Glomerular endothelial cell (primary cell): Measurements from ENCODE around the gene TMEM163. TPM values are rescaled to one million over a fixed set of nuclear protein-coding genes. Genes with fewer than 3 reads are reported as not detected.
"Not testable (repeated sequence)": the region's sequence is repeated elsewhere in the genome, so short reads cannot be mapped to it uniquely, and the experiment has no call there.

Experiments
- DNase-seq: peaks from one replicate; pipeline ENCODE4 v3.0.0-alpha.2; 2011; ENCODE audit warnings: low read depth, low spot score; ENCODE audit errors: extremely low read depth
- total RNA-seq: library from RNA; depleted of rRNA; stranded (reverse); fragments of >200 nt; gene quantifications from 2 replicates; pipeline ENCODE4 v1.2.3, GENCODE V29; 2015

Gene TMEM163
- total RNA-seq, 1 donor from 2014 or later, result 3.2 TPM

DNA sequence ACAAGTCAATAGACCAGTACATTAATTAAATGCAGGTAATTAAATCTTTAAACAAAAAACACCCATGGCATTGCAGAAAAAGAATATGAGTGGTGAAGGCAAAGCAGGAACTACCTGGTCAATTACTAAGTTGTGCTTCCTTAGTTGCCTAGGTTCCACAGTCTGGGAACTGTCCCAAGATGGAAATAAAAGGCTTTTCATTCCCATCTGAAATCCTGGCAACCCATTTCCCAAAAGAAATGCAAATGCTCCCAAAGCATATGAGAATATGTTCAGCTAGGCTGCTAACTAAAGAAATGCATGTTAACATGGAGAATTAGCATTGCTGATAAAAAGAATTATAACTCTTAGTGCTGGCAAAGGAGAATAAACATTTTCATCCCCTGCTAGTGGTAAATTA lies 177.8 kb downstream of the TMEM163 start:
- DNase-seq, result no peak

DNA sequence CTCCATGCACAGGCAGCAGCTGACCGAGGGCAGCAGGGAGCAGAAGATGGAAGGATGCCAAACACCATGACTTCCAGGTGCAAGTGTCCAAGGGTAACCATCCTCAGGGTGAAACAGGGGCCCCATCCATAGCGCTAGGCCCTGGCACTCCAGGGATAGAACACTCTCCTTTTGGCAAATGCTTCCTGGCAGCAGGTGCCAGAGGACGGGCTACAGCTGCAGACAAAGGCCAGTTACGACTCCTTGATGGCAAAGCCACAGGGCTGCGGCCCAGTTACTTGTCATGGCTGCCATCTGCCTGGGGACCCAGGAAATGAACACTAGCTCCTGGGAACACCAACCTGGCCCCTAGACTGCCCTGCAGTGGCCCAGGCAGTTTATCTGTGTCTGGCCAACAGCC lies 178.8 kb downstream of the TMEM163 start:
- no peak for DNase-seq

DNA sequence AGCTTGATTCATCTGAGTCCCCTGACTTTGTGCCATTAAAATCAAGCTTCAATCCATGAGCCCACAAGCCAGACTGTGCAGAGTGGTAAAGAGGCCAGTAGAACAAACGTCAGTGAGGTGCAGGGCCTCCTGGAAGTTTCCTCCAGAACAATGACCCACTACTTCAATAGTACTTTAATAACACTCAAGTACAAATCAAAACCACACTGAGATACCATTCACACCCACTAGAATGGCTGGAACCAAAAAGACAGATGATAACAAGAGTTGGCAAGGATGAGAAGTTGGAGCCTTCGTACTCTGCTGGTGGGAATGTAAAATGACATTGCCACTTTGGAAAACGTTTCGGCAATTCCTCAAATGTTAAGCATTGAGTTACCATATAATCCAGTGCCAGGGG lies 181.1 kb downstream of the TMEM163 start:
- DNase-seq, result no peak

DNA sequence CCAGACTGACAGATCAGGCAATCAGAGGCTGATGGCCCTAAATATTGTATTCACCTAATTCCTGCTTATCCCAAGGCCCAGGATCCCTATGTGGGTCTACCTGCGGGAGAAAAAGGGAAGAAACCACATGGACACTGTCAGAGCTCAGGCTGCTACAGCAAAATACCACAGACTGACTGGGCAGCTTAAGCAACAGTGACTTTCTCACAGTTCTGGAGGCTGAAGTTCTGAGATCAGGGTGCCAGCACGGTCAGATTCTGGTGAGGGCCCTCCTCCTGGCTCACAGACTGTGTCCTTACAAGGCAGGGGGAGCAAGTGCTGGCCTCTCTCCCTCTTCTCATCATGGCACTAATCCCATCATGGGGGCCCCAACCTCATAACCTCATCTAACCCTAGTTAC lies 181.7 kb downstream of the TMEM163 start:
- no peak for DNase-seq

DNA sequence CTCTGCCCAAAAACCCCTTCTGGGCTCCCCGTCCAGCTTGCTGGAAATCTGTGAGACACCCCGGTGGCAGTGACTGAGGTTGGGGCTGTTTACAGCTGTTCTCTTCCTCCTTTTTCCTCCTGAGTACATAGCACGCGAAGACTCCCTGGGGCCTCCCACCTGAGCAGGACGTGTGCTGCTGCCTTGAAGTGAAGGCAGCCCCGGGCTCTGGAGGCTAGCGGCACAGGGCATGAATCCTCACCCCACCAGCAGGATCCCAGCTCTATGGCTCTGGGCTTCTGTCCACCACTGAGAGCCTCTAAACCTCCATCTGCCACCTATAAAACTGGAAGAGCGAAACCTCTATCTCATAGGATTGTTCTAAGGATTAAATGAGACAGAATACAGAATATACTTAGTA lies 182.5 kb downstream of the TMEM163 start:
- DNase-seq, result no peak

DNA sequence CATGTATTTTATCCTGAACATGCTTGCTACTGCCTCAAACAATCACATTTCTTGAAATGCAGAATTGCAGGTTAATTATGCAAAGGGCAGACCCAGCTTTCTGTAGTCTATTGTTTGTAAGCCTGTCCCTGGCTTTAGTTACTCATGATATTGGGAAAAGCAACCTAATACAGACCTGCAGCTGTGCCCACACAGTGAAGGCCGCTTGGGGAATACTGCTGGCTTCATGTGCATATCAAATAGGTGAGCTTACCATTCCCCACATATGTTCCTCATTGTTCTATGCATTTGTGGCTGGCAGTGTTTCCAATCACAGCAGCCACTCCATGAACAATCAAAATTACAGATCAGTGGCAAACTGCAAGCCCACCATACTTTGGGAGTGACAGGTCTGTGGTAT lies 186.3 kb downstream of the TMEM163 start:
- no peak for DNase-seq

DNA sequence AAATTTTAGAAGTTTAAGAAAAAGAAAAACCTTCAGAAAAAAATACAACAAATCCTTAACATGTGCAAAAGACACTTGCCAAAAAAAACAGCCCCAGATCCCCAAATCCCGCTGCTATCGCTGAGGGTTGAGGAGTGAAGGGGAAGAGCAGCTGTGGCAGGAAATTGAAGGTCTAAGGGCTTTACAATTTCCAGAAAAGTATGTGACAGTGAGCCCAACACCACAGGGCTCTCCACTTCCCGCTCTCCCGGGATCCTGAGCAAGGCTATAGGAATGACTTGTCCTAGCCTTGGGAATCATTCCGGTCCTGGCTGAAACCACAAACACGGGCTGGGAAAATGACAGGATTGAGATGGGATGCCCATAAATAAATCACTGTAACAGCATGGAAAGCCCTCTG lies 191.4 kb downstream of the TMEM163 start:
- no peak for DNase-seq

DNA sequence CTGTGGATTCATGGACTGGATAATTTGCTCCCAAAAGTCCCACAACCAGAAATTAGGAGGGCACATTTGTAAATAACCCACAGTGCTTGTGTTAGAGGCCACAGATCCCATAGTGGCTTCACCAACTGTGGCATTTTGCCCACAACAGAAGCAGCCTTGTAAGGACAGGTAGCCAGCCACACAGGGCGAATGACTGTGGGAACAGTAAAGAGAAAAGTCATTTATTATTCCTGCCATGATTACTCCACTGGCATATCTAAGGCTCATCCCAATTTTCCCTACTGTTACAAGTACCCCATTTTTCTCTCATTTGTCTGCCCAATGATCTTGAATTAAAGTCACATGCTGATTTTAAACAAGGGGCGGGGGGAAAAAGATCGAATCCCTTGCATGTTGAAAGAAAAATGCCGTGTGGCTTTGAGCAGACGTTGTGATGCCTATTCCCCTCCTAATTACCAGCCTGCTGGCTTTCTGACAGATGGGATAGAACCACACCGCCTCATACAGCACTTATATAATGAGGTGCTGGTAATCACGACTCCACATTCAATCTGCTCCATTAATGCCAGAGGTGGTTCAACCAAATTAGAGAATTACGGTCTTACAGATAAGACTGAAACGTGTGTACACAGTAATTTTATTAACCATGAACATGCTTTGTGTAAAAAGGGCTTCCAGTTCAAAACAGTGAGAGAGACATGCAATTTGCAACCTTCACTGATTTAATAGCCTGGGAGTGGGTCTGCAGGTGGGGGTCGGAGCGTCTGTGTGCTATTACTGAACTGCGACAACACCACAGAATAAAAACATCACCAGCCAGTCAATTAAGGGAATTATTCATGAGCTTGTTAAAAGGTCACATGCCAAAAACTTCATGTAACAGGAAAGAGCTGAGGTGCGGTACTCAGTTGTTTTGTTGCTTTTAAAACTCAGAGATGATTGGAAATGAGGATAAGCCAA lies 196.0 kb downstream of the TMEM163 start:
- DNase-seq, result no peak

DNA sequence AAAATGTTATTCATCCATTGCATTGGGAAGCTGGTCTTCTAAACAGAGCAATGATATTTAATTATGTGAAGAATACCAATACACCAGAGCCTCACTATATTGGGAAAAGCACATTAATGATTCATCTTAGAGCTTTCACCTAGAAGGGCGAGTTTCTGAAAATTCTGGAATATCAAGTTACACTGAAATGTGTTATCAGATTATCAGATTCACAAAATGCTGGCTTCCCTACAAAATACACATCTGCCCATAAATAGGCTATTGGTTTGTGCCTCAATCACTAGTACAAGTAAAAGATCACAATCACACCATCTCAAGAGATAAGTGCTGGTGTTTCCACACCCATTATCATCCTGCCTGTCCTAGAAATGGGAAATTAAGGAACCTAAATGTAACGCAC lies 200.7 kb downstream of the TMEM163 start:
- no peak for DNase-seq

DNA sequence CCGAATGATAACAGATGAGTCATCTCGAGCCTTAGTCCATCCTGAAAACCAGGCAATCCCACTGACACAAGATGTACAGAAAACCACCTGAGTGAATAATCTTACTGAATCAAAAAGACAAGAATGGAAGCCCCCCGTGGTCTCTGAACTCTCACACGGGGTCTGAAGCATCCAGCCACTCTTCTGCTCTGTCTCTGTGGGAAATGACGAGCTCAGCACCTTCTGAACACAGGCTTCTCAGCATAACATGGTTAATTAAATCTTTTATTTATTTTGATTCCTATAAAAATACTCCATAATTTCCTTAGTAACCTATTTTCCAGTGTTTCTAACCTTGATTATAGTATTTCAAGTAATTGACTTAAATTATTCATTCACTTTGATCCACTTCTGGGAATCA lies 203.7 kb downstream of the TMEM163 start:
- DNase-seq, result no peak

DNA sequence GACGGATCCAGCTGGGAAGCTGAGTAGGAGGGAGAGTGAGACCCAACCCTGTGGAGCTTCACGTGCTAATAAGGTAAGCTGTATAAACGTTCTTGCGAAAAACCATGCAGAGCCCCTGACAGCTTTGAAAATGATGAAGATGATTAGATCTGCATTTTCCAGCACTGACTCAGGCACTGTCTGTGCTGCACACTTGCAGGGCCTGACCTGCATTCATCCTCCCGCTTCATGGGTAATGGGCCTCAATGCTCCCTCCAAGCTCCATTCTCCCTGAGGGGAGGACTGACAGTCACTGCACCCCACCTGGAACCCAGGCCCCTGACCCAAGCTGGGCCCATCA lies 205.4 kb downstream of the TMEM163 start:
- DNase-seq, result no peak

DNA sequence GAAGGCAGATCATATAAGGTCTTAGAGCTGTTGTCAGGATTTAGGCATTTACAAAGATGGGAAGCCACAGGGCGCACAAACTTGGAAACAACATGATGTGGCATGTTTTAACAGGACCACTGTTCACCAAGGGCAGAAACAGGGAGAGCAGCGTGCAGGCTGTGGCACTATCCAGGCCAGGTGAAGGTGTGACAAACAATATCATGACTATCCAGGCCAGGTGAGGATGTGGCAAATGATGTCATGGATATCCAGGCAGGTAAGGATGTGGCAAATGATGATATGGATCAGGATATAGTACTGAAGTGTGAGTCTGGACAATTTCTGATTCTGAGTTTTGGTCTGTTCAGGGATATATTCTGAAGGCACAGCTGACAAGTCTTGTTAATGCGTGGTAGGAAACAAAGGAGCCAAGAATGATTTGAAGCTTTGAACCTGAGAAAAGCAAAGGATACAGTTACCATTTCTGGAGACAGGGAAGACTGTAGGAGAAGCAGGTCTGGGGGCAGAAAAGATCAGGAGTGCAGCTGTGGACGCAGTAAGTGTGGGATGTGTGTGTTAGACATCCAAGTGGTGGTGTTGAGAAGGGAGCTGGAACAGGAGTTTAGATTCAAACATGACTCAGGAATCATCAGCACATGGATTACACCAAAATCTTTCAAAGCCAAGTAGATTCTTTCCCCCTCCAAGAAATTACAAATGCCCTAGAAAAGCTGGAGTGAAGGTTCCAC lies 205.9 kb downstream of the TMEM163 start:
- DNase-seq, result no peak

DNA sequence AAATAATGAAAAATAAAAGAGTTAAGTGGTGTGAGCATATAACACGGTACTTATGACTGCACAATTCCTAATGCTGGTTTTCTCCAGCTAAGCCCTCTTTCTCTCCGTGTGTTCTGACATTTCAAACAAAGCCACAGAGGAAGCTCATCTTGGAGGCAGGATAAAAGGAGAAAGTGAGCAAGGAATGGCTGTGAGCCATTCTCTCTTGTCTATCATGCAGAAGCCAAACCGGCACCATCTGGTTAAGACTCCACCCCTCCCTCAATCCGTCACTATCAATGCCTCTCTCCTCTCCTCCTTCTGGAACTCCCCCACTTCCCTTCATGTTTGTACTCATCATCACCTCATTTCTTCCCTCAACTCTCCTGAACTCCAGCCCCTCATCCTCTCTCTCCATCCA lies 210.4 kb downstream of the TMEM163 start:
- no peak for DNase-seq

DNA sequence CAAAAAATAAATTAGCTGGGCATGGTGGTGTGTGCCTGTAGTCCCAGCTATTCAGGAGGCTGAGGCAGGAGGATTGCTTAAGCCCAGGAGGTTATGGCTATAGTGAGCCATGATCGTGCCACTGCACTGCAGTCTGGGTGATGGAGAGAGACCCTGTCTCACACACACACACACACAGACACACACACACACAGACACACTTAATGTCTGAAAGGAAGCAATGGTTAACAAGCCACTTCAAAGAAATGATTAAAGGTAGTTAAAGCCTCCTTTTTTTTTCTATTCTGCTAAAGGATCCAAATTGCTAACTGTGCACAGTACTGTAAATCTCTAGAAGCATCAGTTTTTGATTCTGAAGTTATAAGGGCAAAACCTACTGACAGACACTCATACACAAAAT lies 211.1 kb downstream of the TMEM163 start:
- no peak for DNase-seq

DNA sequence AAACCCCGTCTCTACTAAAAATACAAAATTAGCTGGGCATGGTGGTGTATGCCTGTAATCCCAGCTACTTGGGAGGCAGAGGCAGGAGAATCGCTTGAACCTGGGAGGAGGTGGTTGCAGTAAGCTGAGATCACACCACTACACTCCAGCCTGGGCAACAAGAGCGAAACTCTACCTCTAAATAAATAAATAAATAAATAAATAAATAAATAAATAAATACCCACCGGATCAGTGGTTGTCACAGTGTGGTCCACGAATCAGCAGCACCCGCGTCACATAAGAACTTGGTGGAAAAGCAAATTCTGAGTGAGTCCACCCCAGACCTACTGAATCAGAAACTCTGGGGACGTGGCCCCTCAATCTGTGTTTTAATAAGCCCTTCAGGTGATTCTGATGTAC lies 211.6 kb downstream of the TMEM163 start:
- not testable (repeated sequence) for DNase-seq

DNA sequence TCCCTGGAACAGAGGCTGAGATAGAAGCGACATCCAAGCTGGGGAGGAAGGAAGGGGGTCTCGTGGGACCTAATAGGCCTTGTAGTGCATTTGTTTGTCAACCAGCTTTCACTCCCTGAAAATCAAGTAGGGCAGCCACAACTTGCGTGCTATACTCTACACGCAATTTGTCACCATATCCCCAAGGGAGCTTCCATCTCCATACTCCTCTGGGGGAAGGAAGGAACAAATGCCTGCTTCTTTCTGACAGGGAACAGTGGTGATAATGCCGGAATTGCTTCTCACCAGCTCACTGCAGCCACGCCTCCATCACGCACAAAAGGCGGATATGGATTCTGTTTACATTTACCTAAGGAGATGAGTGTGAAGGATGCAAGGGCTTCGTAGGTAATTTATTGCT lies 213.4 kb downstream of the TMEM163 start:
- no peak for DNase-seq

DNA sequence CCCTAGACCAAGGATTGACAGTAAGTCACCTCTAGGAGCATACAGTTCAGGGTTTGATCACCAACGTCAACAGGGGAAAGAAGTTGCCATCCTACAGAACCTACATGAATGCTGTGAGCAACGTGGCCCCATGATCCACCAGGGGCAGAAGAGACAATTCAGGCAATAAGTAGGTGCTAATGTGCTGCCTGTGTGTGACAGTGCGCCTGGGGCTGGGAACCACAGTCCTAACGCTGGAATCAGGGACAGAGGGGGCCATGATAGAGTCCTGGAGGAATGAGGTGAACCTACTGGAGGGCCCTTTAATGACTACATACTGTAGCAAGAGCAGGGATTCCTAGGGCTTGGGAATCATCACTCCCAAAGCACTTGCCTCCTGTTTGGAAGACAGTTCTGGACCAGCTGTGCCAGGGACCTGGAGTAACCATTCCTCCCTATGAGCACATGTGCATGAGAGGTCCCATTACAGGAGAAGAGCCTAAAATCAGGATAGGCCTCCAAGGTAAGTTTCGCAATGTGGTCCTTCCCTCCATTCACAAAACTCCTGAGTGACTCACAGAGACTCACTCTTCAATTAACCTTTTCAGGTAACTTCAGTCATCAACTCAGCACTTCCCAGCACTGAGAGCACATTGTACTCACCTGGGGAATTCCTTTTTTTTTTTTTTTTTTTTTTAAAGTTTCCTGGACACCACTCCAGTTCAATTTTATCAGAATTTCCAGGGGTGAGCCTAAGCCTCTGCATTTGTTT lies 214.0 kb downstream of the TMEM163 start:
- no peak for DNase-seq

DNA sequence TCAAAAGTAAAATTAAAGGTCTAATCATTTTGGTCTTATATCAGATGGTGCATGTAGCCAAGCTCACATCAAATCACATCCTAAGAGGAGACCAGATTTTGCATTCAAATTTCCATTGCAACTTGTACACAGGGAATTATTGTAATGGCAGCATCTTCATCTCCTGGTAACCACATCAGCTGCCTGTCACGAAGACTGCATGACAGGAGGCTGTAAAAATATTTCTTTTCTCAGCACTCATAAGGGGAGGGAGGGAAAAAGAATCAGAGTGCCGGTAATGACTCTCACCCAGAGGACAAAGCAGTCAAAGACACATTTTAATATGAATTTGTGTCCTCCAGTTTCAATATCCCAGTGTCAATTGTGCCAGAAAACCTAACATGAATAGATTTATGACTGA lies 216.7 kb downstream of the TMEM163 start:
- DNase-seq, result no peak

DNA sequence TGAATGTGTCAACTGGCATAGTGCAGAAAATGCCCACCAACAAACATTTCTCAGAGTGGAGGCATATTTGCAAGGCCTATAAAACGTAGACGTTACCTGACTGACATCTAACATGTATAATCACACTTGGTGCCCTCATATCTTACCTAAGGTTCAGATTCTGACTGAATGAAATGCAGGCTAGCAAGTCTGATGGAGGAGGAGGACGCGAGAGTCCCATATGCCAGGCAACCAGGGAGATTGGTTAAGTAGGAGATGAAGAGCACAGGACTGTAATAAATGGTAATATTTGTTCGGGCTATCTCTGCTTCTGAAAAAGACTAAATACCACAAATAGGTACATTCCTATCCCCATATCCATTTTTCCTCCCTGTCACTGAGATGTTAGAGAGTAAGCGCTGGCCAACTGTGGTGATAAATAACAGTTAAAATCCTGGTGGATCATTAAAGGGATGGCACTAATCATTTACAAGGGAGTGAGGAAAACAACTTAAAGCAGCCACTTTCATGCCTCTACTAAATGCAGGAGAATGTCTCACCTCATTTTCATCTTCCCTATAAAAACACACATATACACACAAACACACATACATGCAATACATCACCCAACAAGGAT lies 217.2 kb downstream of the TMEM163 start:
- no peak for DNase-seq

DNA sequence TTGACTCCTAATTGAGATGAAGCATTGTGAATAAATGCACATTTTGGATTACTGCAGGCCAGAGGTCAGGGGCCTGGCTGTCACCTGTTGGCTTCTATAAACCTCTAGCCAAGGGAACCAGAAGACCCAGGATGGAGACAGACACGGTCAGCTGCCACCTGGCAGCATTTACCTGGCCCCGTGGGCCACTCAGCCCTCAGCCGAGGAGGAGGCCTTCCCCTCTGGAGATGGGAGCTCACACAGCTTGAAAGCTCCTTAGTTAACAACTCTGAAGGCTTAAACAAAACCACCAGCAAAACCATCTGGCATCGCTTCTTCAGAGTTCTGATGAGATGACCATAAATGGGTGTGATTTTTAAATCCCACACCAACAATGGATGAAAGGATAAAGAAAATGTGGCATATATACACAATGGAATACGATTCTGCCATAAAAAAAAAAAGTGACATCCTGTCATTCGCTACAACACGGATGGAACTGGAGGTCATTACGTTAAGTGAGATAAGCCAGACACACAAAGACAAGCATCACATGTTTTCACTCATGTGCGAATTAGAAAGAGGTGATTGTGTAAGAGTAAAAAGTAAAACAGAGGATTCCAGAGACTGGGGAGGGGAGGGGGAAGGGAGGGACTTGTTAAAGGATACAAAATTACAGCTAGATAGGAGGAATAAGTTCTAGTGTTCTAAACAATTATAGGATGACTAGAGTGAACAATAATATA lies 218.4 kb downstream of the TMEM163 start:
- no peak for DNase-seq
